HG03469 (cell line): Measurements from ENCODE around the gene LCNL1.
"Not testable (repeated sequence)": the region's sequence is repeated elsewhere in the genome, so short reads cannot be mapped to it uniquely, and the experiment has no call there.

Source experiments
- ATAC-seq: cut with Tn5 transposase; IDR thresholded peaks from one replicate; pipeline ENCODE4 v1.9.1; 2021; ENCODE audit warnings: mild to moderate bottlenecking, moderate library complexity, moderate number of reproducible peaks; ENCODE audit not compliant: unreplicated experiment

The LCNL1 gene

GRCh38 chr9:137021979-137022661 is 39.3 kb downstream of the LCNL1 start:
- ATAC-seq: peak; percentile 42

- no peak for ATAC-seq
These were observed 39.8 kb downstream of the LCNL1 start for GRCh38 chr9:137022662-137023008.

- ATAC-seq: no peak
These were observed 40.4 kb downstream of the LCNL1 start for GRCh38 chr9:137023157-137023556.

GRCh38 chr9:137023583-137023991 is 40.8 kb downstream of the LCNL1 start:
- no peak for ATAC-seq

GRCh38 chr9:137025517-137025966 is 42.7 kb downstream of the LCNL1 start:
- no peak for ATAC-seq

- no peak for ATAC-seq
These were observed 43.6 kb downstream of the LCNL1 start for GRCh38 chr9:137026384-137026783.

GRCh38 chr9:137026828-137027227 is 44.0 kb downstream of the LCNL1 start:
- ATAC-seq: no peak

GRCh38 chr9:137027369-137028262 is 44.8 kb downstream of the LCNL1 start, which contains the start of gene ABCA2:
Gene ABCA2 (minus strand): TSS chr9:137028237. CDS start chr9:137028140, 97 bp downstream.
- no peak for ATAC-seq

GRCh38 chr9:137028263-137029057 is 45.7 kb downstream of the LCNL1 start:
- ATAC-seq: no peak

GRCh38 chr9:137029058-137029936 is 46.5 kb downstream of the LCNL1 start:
- no peak for ATAC-seq

GRCh38 chr9:137030006-137030405 is 47.2 kb downstream of the LCNL1 start:
- ATAC-seq: no peak

- no peak for ATAC-seq
These were observed 48.0 kb downstream of the LCNL1 start for GRCh38 chr9:137030538-137031527.

- no peak for ATAC-seq
These were observed 49.3 kb downstream of the LCNL1 start, which contains the start of gene FUT7 for GRCh38 chr9:137031904-137032640. Gene FUT7 (minus strand): TSS chr9:137032088. CDS start chr9:137031991, 97 bp downstream.

GRCh38 chr9:137032858-137033257 is 50.1 kb downstream of the LCNL1 start:
- ATAC-seq: no peak

GRCh38 chr9:137033481-137033880 is 50.7 kb downstream of the LCNL1 start:
- ATAC-seq: not testable (repeated sequence)

GRCh38 chr9:137034039-137034708 is 51.4 kb downstream of the LCNL1 start:
- ATAC-seq: no peak

GRCh38 chr9:137034709-137035506 is 52.1 kb downstream of the LCNL1 start:
- no peak for ATAC-seq
